ENCODE data around the gene PLEKHB1.

PLEKHB1 gene, protein sequence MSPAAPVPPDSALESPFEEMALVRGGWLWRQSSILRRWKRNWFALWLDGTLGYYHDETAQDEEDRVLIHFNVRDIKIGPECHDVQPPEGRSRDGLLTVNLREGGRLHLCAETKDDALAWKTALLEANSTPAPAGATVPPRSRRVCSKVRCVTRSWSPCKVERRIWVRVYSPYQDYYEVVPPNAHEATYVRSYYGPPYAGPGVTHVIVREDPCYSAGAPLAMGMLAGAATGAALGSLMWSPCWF

DNA sequence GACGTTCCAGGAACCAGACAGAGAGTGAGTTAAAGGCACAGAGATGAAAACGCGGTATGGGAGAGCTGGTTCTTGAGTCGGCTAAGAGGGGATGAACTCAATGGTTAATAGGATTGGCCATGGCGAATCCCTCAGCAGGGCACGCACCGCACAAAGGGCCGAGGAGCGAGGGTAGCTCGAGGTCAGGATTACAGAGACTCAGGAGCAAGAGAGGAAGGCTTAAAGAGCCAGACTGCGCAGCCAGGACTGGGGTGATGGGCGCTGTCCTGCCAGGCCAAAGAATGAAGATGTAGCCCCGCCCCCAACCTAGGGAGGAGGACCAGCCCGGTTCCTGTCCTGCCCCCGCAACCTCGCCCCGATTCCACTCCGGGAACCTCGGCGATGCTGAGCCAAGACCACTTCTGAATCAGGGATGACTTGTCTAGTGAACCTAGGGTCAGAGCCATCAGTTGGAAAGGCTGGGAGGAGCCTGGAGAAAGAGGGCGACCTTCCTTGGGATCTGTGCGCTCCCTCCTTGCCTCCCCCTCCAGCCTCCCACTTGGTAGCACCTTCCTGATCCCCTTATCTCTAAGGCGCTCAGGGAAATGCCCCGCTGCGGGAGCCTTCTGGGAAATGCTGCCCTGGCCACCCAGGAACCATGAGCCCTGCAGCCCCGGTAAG lies at the start of gene PLEKHB1:
Gene PLEKHB1, plus strand, starts transcription at position 610 of the 660 bp plus-strand sequence. Its CDS starts 28 bp downstream, at position 638.
- no peak for DNase-seq (ENCODE audit: low read depth, low spot score)

DNA sequence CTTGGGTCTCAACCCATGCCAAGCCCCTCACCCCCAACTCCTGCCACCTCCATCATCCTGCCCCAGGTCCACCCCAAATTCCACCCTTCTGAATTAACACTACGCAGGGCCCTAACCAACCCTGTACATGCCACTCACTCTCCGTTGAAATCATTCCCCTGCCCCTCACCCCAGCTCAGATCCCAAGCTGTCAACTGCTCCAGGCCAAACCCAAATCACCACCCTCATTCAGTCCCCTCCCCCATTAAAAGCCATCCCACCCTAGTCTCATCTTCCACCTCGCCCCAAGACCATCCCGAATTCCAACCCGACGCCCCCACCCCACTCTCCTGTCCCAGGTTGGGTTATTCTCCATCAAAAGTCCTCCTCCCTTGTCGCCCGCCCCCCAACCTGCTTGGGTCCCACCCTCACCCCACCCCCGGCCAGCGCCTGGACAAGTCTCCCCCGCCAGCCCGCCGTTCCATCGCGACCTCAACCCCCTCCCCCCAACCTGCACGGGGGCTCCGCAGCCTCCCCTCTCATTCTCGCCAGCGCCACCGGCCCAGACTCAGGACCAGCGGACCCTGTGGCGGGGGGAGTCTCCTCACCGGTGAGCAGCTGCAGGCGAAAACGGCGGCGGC lies 48.9 kb upstream of the PLEKHB1 start:
- DNase-seq (ENCODE audit: low read depth, low spot score): peak; percentile 15

DNA sequence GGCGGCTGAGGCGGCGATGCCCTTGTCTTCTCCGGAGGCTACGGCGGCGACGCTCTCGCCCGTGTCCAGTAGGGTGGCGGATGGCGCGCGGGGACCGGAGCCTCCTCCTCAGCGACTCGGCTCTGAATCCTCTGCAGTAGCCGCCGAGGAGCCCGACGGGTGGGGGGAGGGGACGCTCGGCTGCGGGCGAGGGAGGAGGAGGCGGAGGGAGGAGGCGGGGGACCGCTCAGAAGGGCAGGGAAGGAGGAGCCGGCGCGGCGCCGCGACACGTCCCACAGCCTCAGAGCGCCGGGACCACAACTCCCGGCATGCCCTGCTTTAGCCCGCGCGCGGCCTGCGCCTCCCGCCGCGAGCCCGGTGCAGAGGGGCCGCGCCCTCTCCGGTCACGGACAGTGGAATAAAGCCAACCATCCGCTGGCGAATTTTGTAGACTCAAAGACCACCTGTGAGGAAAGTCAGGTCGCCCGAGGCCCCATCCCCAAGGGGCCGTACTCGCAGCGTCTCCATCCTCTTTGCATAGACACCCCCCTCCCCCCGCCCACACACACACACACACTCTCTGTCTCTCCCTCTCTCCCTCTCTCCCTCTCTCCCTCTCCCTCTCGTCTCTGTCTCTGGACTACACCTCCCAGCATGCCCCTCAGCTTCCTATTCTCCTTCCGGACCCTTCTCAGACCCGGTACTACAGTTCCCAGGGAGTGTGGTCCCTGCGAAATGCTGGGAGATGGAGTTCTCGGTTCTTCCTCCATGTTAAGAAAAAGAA lies 48.2 kb upstream of the PLEKHB1 start, which contains the start of gene FAM168A:
Gene FAM168A, minus strand, starts transcription at position 157 of the 763 bp plus-strand sequence. CDS start 129,638 bp downstream, outside the sequence.
- peak; percentile 99 for DNase-seq (ENCODE audit: low read depth, low spot score)

DNA sequence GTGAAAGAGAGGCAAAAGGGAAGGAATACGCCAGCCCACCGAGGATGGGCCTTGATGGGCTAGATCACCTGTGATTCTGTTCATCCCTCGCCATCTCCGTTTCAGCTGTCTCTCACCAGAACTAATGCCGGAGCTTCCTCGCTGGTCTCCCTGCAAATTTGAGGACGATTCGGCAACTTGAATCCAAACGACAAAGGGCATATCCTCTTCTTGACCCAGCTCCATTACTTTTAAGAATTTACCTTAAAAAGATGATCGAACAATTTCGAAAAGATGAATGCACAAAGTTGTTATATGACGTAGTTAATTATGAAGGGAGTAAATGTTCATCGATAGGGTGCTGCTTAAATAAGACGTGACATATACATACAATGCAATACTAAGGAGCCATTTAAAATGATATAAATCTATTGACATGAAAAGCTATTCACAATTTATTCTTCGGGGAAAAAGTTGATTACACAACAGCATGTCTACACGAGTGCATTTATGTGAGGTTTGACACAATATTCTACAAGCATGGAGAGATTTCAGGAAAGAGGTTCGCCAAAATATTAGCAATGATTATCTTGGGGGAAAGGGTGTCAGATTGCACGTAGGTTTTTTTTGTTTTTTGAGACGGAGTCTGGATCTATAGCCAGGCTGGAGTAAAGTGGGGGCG lies 47.5 kb upstream of the PLEKHB1 start:
- DNase-seq (ENCODE audit: low read depth, low spot score): no peak

DNA sequence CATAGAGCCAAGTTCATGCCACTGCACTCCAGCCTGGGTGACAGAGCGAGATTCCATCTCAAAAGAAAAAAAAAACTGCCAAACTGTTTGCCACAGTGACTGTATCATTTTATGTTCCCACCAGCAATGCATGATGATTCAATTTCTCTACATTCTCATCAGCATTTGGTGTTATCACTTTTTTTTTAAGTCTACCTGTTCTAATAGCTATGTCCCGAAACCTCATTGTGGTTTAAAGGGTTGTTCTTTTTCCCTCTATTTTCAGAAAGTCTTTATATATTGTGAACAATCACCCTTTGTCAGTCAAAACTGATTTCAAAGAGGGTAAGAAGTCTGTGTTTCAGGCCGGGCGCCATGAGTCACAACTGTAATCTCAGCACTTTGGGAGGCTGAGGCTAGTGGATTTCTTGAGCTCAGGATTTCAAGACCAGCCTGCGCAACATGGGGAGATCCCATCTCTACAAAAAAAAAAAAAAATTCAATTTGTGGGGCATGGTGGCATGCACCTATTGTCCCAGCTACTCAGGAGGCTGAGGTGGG lies 33.7 kb upstream of the PLEKHB1 start:
- DNase-seq (ENCODE audit: low read depth, low spot score): peak; percentile 29

DNA sequence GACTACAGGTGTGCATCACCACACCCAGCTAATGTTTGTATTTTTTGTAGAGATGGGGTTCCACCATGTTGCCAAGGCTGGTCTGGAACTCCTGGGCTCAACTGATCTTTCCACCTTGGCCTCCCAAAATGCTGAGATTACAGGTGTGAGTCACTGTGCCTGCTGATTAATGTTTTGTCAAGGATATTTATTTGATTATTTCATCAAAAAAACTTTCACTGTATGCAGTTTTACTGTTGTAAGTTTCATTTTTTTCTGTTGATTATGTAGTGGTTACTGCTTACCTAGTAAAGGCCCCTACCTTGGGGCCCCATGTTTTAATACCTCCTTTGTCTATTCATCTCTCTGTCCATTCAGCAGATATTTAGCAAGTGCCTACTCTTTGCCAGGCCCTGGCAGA lies 31.8 kb upstream of the PLEKHB1 start:
- DNase-seq (ENCODE audit: low read depth, low spot score): no peak

DNA sequence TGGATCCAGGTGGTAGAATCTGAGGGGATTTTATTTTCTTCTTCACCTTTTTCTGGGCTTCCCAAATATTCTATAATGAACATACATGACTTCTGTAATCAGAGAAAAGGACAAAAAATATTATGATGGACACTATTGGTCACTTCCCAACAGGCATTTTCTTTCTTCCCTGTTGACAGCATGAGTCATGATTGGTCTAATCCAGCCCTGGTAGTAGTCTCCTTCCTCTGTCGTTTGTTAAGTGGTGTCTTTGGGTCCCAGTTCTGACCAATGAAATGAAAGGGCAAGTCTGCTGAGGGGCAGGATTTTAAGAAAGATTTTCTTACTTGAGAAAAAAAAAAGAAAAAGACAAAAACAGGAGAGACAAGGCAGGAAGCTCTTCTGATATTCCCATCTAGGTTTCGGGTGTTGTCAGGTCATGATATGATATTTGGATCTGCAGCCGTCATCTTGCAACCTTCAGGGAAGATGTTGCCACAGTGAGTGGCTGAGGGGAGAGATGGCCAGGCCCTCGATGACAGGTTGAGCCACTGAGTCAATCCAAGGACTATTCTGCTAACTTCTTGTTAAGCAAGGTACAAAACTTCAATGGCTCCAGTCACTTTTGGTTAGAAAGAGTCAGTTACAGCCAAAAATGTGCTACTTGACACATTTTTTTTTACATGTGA lies 23.3 kb upstream of the PLEKHB1 start:
- DNase-seq (ENCODE audit: low read depth, low spot score): no peak

DNA sequence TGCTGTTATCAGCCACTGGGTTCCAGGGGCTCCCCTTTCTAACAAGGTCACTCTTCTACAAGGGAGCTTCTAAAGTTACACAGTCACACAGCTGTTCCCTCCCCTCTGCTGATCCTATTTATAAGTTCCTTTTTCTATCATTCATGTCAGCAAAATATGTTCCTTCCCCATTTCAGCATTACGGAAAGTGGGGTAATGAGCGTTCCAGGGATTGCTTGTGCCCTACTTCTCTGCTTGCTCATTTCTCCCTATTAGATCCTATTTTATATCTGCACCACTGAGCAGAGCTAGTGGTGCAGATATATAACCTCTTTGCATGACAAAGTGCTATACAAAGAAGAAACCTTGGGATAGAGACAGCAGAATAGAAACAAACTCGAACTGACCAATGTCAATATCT lies 22.7 kb upstream of the PLEKHB1 start:
- no peak for DNase-seq (ENCODE audit: low read depth, low spot score)

DNA sequence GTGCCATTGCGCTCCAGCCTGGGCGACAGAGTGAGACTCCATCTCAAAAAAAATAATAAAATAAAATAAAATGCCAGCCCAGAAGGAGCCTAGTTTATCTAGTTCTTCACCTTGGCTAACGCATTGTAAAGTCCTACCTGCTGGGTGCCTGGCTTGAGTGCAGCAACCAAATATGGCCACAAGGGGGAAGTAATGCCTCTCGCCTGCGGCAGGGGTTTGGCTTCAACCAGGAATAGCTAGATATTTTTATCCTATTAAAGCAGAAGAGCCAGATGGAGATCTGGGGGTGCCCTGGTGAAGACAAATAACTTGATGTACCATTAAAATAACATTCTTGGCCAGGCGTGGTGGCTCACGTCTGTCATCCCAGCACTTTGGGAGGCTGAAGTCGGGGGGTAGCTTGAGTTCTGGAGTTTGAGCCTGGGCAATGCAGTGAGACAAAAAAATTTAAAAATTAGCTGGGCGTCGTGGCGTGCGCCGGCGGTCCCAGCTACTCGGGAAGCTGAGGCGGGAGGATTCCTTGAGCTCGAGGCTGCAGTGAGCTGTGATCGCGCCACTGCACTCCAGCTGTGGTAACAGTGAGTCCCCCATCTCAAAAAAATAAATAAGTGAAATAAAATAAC lies 20.6 kb upstream of the PLEKHB1 start:
- DNase-seq (ENCODE audit: low read depth, low spot score): peak; percentile 85

DNA sequence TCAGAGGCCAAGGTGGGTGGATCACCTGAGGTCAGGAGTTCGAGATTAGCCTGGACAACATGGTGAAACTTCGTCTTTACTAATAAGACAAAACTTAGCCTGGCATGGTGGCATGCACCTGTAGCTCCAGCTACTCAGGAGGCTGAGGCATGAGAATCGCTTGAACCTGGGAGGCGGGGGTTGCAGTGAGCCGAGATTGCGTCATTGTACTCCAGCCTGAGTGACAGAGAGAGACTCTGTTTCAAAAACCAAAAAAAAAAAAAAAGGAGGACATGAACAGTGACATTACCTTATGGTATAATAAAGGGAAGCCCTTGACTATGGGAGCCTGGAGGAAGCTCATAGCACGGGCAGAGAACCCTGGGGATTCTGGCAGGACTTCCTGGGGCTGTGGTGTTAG lies 16.5 kb upstream of the PLEKHB1 start:
- DNase-seq (ENCODE audit: low read depth, low spot score): no peak

DNA sequence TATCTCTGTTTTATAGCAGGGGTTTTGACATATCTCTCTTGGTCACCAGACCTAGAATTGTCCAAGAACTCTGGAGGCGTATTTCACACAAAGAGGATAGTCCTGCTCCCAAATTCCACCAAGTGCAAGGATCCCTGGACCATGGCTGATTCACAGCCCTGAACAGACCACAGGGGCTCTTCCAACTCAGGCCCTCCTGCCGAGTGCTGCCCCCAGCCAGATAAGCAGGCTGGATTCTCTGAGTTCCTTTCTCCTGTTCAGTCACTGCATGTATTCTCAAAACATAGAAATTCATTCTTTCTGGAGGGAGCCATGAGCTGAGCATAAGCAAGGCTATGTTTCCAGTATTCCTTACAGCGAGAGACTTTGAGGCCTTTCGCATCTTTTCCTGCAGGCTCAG lies 13.4 kb upstream of the PLEKHB1 start:
- peak; percentile 33 for DNase-seq (ENCODE audit: low read depth, low spot score)

DNA sequence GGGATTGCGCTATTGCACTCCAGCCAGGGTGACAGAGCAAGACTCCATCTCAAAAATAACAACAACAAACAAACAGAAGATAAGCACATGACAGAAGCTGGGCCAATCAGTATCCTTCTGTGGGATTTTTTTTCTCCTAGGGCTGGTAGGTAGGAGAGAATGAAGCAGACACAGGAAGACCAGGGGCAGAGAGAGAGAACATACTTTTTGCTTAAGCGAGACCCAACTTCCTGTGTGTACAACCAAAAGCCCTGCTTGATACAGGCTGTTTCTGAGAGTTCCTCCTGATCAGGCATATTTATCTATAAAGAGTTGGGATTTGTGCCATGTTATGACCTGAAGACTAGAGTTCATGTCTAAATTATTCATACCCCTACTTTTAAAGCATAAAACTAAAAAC lies 12.4 kb upstream of the PLEKHB1 start:
- DNase-seq (ENCODE audit: low read depth, low spot score): no peak

DNA sequence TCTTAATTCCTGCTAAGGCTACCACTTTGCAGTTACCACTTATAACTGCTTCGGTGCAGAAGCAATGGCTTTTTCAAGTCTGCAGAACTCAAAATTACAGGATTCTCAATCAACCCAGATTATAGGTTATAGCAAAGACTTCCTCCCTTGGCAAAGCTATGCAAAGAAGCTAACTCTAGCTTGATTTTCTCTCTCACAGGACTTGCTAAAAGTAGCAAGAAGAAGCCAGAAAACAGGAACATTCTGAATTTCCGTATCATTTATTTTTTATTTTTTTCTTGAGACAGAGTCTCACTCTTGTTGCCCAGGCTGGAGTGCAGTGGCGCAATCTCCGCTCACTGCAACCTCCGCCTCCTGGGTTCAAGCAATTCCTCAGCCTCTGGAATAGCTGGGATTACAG lies 10.7 kb upstream of the PLEKHB1 start:
- no peak for DNase-seq (ENCODE audit: low read depth, low spot score)

DNA sequence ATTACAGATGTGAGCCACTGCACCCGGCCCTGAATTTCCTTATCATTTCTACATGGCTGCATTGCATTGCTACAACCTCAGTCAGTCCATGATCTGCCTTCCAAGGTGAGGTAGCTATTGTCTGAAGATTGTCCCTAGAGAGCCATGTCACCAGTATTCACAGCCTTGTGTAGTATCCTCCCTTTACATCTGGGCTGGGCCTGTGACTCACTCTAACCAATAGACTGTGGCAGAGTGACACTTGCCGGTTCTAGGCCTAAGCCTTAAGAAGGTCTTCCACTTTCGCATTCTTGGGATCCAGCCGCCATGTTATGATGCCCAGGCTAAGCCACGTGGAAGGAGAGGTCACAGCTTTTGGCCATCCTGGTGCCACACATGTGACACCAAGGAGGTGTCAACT lies 10.1 kb upstream of the PLEKHB1 start:
- DNase-seq (ENCODE audit: low read depth, low spot score): no peak

DNA sequence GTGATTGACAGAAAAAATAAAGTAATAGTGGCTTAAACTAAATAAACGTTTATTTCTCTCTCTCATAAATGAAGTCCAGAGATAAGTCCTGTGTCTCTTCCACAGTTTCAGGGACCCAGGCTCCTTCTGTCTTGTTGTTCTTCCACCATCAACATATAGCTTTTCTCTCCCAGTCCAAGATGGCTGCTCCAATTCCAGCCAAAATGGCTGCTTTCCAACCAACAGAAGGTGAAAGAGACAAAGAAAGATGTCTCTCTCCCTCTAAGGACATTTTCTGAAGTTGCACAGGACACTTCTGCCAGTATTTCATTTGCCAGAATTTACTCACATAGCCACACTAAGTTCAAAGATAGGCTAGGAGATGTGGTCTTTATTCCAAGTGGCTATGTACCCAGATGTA lies 9.4 kb upstream of the PLEKHB1 start:
- no peak for DNase-seq (ENCODE audit: low read depth, low spot score)

DNA sequence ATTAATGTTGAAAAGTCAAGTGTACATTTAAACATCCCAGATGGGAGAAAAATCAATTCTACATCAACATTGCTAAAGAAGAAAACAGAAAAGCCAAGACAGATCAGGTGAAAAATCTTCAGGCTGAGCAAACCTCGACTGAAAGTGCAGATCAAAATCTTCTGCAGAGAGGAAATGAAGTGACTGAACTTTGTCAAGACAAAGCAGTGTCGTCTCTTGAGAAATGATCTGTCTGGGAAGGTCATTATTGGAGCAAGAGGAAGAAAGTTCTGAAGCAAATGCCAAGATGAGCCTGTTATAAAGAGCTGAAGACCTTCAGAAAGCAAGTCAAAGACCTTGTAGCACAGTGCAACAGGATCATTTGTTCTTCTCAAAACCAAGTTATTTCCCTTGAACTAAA lies 5.8 kb upstream of the PLEKHB1 start:
- no peak for DNase-seq (ENCODE audit: low read depth, low spot score)

DNA sequence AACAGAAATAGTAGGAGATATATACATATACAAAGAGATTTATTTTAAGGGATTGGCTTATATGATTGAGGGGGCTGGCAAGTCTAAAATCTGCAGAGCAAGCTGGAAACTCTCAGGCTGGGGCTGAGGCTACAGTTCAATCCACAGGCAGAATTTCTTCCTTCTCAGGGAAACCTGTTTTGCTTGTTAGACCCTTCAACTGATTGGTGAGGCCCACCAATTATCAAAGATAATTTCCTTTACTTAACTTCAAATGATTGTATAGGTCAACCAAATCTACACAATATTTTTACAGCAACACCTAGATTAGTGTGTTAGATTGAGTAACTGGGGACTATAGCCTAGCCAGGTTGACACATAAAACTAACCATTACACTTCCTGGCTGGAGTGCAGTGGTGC lies 4.7 kb upstream of the PLEKHB1 start:
- DNase-seq (ENCODE audit: low read depth, low spot score): no peak

DNA sequence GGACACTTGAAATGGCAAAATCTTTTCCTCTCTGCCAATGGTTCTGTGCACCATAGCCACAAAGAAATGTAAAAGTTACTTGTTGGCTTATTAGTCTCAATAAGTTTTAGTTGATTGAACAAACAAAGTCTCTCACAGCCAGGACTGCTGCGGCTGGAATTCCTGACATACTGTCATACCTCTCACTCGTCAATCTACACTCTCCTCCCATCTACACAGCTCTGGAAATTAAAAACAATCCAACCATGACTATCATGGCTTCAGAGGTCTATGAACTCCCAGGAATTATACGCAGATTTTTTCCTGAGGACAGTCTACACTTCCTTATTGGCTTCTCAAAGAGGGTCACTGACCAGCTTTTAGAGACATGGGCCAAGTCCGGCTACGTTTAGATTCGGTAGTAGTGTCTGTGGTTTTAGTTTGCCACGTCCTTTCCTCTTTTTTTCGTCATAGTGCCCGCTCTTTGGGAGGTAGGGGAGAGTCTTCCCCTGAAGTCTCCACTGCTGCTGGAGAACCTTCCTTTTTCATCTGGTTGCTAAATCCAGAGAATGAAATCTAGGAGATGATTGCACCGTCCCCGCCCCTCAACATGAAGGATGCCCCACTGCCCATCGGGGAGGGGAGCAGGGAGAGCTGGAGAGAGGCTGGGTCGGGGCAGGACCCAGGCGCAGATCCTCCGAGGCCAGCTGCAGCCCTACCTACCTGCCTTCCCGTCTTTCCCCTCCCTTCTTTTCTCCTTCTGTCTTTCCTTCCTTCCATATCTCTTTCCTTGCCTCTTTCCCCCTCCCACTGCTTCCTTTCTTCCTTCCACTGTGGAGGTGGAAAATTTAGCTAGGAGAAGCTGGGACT lies 1.0 kb upstream of the PLEKHB1 start:
- no peak for DNase-seq (ENCODE audit: low read depth, low spot score)

DNA sequence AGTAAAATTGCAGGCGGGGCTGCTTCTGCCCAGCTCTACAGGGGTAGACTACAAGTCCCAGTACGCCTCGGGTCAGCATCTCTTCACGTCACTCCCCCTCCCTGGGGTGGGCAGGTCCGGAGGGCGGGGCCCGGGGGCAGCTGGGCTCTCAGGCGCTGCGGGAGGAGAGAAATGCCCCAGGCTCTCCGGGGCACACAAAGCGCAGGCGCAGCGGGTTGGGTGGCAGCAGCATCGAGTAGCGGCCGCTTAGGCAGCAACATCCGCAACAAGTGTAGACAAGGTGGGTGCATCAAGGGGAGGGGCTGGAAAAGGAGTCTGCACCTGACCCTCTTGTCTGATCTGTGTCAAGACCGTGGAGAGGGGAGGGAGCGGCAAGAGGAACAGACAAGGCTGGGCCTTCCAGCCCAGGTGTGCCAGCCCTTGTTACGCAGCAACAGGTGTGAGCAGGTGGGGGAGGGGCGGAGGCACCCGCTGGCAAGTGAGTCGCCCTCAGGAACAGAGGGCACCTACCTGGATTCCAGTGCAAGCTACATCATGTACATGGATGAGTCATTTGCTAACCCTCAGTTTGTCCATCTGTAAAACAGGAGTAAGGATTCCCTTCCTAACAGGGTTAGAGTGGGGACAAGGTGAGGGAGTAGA lies 1.2 kb downstream of the PLEKHB1 start:
- DNase-seq (ENCODE audit: low read depth, low spot score): peak; percentile 94

Data from astrocyte of the hippocampus (primary cell).